ENCODE data around the gene SLC6A18.
"Not testable (repeated sequence)": the region's sequence is repeated elsewhere in the genome, so short reads cannot be mapped to it uniquely, and the experiment has no call there.

The SLC6A18 gene

DNA sequence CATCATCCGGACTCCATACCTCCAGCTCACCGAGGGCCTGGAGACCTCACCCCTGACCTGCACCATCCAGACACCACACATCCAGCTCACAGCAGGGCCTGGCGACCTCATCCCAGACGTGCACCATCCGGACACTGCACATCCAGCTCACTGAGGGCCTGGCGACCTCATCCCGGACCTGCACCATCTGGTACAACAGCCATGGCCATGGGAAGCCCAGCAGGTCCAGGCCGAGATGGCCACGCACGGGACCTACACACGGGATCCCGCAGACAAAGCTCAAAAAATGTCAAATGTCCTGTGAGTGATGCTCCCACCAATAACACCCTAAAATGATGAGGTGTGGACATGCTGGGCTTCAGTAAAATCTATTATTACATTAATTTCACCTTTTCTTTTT, 60.0 kb downstream of the SLC6A18 start:
- H3K9ac ChIP-seq (ENCODE audit: low read length) = no peak overlapping the region
- no peak overlapping the region for H3K27ac ChIP-seq (ENCODE audit: low read length)
- DNase-seq = no peak
- H3K79me2 ChIP-seq (ENCODE audit: low read length) = no peaks in the 10 kb centered on the region; the same call in 1 of the 2 replicates
- no peak overlapping the region for H2AFZ ChIP-seq (ENCODE audit: low read length)
- no peak overlapping the region for H3K4me2 ChIP-seq (ENCODE audit: low read depth, low read length)
- no peaks in the 10 kb centered on the region for H3K36me3 ChIP-seq (replicated peaks; ENCODE audit: insufficient read depth, low read length)
- H3K4me1 ChIP-seq (ENCODE audit: low read length) = no peaks in the 10 kb centered on the region
- no peak for TF ChIP-seq EZH2 (optimal IDR thresholded peaks at IDR 0.05; ENCODE audit: low read depth, low read length)
- TF ChIP-seq, protein P1, sequence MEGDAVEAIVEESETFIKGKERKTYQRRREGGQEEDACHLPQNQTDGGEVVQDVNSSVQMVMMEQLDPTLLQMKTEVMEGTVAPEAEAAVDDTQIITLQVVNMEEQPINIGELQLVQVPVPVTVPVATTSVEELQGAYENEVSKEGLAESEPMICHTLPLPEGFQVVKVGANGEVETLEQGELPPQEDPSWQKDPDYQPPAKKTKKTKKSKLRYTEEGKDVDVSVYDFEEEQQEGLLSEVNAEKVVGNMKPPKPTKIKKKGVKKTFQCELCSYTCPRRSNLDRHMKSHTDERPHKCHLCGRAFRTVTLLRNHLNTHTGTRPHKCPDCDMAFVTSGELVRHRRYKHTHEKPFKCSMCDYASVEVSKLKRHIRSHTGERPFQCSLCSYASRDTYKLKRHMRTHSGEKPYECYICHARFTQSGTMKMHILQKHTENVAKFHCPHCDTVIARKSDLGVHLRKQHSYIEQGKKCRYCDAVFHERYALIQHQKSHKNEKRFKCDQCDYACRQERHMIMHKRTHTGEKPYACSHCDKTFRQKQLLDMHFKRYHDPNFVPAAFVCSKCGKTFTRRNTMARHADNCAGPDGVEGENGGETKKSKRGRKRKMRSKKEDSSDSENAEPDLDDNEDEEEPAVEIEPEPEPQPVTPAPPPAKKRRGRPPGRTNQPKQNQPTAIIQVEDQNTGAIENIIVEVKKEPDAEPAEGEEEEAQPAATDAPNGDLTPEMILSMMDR (IDR thresholded peaks at IDR 0.05; ENCODE audit: low read length) = no peak
- TF ChIP-seq EZH2phosphoT487 (IDR thresholded peaks at IDR 0.05; ENCODE audit: low read length) = no peak
- H3F3A ChIP-seq (ENCODE audit: insufficient read depth, low read length) = no peaks in the 10 kb centered on the region
- no peaks in the 10 kb centered on the region for H3K9me2 ChIP-seq (replicated peaks; ENCODE audit: insufficient read depth, low read length)
- no peak overlapping the region for H3K4me3 ChIP-seq (ENCODE audit: low read length)
- H3K27me3 ChIP-seq (replicated peaks; ENCODE audit: insufficient read depth, low read length) = no peaks in the 10 kb centered on the region
- H4K20me1 ChIP-seq (ENCODE audit: insufficient read depth, low read length) = no peaks in the 10 kb centered on the region
- H3K9me3 ChIP-seq (replicated peaks; ENCODE audit: insufficient read depth, low read length) = no peaks in the 10 kb centered on the region

DNA sequence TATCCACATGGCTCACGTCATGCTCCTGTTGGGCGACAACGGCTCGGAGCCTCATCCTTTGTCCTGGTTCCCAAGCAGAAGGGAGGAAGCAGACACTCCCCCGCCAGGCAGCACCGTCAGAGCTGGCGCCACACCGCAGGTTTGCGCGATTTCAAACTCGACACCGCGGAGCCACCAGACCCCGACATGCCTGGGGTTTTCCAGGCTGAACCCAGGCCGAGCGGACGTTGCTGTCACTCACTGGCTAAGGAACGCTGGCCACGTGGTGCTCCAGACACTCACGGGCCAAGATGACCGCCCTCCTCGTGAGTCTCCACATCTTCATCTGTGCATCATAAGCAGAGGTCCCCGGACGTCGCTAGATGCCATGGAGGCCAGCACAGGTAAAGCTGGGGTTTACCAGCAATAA, 60.7 kb downstream of the SLC6A18 start:
- no peak overlapping the region for H2AFZ ChIP-seq (ENCODE audit: low read length)
- H3K27me3 ChIP-seq (replicated peaks; ENCODE audit: insufficient read depth, low read length) = no peaks in the 10 kb centered on the region
- no peak overlapping the region for H3K9ac ChIP-seq (ENCODE audit: low read length)
- no peak for DNase-seq
- no peaks in the 10 kb centered on the region for H3K36me3 ChIP-seq (replicated peaks; ENCODE audit: insufficient read depth, low read length)
- no peaks in the 10 kb centered on the region for H3K4me1 ChIP-seq (ENCODE audit: low read length)
- H3K27ac ChIP-seq (ENCODE audit: low read length) = no peak overlapping the region
- no peaks in the 10 kb centered on the region; the same call in 1 of the 2 replicates for H3K79me2 ChIP-seq (ENCODE audit: low read length)
- H3K9me2 ChIP-seq (replicated peaks; ENCODE audit: insufficient read depth, low read length) = no peaks in the 10 kb centered on the region
- H3K4me3 ChIP-seq (ENCODE audit: low read length) = no peak overlapping the region
- TF ChIP-seq, protein P1 (IDR thresholded peaks at IDR 0.05; ENCODE audit: low read length) = no peak
- TF ChIP-seq EZH2 (optimal IDR thresholded peaks at IDR 0.05; ENCODE audit: low read depth, low read length) (no peak), EZH2phosphoT487 (IDR thresholded peaks at IDR 0.05; ENCODE audit: low read length) (no peak)
- no peaks in the 10 kb centered on the region for H3K9me3 ChIP-seq (replicated peaks; ENCODE audit: insufficient read depth, low read length)
- no peaks in the 10 kb centered on the region for H4K20me1 ChIP-seq (ENCODE audit: insufficient read depth, low read length)
- no peak overlapping the region for H3K4me2 ChIP-seq (ENCODE audit: low read depth, low read length)
- no peaks in the 10 kb centered on the region for H3F3A ChIP-seq (ENCODE audit: insufficient read depth, low read length)

DNA sequence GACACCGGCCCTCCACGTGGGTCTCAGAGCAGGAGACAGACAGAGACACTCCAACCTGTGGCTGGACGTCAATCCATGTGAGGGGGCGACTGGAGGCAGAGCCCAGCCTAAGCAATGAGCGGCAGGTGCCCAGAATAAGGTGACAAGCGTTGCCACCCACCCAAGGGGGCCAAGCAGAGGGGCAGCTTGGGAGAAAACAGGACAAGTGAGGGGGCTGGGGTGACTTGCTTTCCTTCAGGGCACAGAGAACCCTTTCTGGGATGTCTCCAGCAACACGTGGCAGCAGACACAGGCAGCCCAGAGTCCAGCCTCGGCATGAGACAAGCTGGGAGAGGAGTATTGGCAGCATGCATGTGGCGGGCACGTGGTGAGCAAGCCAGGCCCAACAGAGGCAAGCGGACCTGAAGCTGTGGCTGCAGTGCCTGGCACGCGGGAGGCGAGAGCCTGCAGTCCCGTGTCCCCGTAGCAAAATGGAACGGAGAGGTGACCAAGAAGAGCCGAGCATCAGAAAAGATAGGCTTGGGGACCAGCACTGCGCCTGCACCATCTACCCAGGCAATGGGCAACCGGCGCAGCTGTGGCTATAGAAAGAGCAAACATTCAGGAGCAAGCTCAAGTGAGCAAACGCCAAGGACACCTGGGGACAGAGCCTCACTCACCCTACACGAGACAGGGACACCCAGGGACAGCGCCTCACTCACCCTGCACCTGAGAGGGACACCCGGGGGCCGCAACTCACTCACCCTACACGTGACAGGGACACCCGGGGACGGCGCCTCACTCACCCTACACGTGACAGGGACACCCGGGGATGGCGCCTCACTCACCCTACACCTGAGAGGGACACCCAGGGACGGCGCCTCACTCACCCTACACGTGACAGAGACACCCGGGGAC, 63.5 kb downstream of the SLC6A18 start:
- no peak for DNase-seq
- Histone ChIP-seq H4K20me1 (ENCODE audit: insufficient read depth, low read length) (no peaks in the 10 kb centered on the region), H3K4me3 (ENCODE audit: low read length) (no peak overlapping the region), H3F3A (ENCODE audit: insufficient read depth, low read length) (no peaks in the 10 kb centered on the region), H3K9me2 (replicated peaks; ENCODE audit: insufficient read depth, low read length) (no peaks in the 10 kb centered on the region), H3K9me3 (replicated peaks; ENCODE audit: insufficient read depth, low read length) (no peaks in the 10 kb centered on the region), H3K27me3 (replicated peaks; ENCODE audit: insufficient read depth, low read length) (no peaks in the 10 kb centered on the region), H3K4me1 (ENCODE audit: low read length) (no peaks in the 10 kb centered on the region), H3K4me2 (ENCODE audit: low read depth, low read length) (no peak overlapping the region), H3K9ac (ENCODE audit: low read length) (no peak overlapping the region), H3K36me3 (replicated peaks; ENCODE audit: insufficient read depth, low read length) (no peaks in the 10 kb centered on the region), H3K27ac (ENCODE audit: low read length) (no peak overlapping the region), H3K79me2 (ENCODE audit: low read length) (no peaks in the 10 kb centered on the region; the same call in 1 of the 2 replicates), H2AFZ (ENCODE audit: low read length) (no peak overlapping the region)
- TF ChIP-seq EZH2phosphoT487 (IDR thresholded peaks at IDR 0.05; ENCODE audit: low read length) (no peak), EZH2 (optimal IDR thresholded peaks at IDR 0.05; ENCODE audit: low read depth, low read length) (no peak)
- TF ChIP-seq, protein P1 (IDR thresholded peaks at IDR 0.05; ENCODE audit: low read length) = no peak

DNA sequence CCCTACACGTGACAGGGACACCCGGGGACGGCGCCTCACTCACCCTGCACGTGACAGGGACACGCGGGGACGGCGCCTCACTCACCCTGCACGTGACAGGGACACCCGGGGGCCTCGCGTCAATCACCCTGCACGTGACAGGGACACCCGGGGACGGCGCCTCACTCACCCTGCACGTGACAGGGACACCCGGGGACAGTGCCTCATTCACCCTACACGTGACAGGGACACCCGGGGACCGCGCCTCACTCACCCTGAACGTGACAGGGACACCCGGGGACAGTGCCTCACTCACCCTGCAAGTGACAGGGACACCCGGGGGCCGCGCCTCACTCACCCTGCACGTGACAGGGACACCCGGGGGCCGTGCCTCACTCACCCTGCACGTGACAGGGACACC, 64.4 kb downstream of the SLC6A18 start:
- H3K36me3 ChIP-seq (replicated peaks; ENCODE audit: insufficient read depth, low read length); H3K4me3 ChIP-seq (ENCODE audit: low read length); H3K9me3 ChIP-seq (replicated peaks; ENCODE audit: insufficient read depth, low read length); H3K4me1 ChIP-seq (ENCODE audit: low read length); H3K27ac ChIP-seq (ENCODE audit: low read length); H3K9me2 ChIP-seq (replicated peaks; ENCODE audit: insufficient read depth, low read length); H3K4me2 ChIP-seq (ENCODE audit: low read depth, low read length); H3F3A ChIP-seq (ENCODE audit: insufficient read depth, low read length); DNase-seq; H3K79me2 ChIP-seq (ENCODE audit: low read length); H4K20me1 ChIP-seq (ENCODE audit: insufficient read depth, low read length); H3K9ac ChIP-seq (ENCODE audit: low read length); H3K27me3 ChIP-seq (replicated peaks; ENCODE audit: insufficient read depth, low read length); H2AFZ ChIP-seq (ENCODE audit: low read length): not testable (repeated sequence)

DNA sequence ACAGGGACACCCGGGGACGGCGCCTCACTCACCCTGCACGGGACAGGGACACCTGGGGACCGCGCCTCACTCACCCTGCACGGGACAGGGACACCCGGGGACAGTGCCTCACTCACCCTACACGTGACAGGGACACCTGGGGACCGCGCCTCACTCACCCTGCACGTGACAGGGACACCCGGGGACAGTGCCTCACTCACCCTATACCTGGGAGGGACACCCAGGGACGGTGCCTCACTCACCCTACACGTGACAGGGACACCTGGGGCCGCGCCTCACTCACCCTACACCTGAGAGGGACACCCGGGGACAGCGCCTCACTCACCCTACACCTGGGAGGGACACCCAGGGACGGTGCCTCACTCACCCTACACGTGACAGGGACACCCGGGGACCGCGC, 65.8 kb downstream of the SLC6A18 start:
- not testable (repeated sequence) for H4K20me1 ChIP-seq (ENCODE audit: insufficient read depth, low read length); H3K79me2 ChIP-seq (ENCODE audit: low read length); H3K9ac ChIP-seq (ENCODE audit: low read length); H3F3A ChIP-seq (ENCODE audit: insufficient read depth, low read length); H3K4me3 ChIP-seq (ENCODE audit: low read length); H3K36me3 ChIP-seq (replicated peaks; ENCODE audit: insufficient read depth, low read length); DNase-seq; H2AFZ ChIP-seq (ENCODE audit: low read length); H3K9me3 ChIP-seq (replicated peaks; ENCODE audit: insufficient read depth, low read length); H3K4me2 ChIP-seq (ENCODE audit: low read depth, low read length); H3K9me2 ChIP-seq (replicated peaks; ENCODE audit: insufficient read depth, low read length); H3K27me3 ChIP-seq (replicated peaks; ENCODE audit: insufficient read depth, low read length); H3K27ac ChIP-seq (ENCODE audit: low read length); H3K4me1 ChIP-seq (ENCODE audit: low read length)
